Stimulated activated CD4-positive, alpha-beta T cell treated with anti-CD3 and anti-CD28 coated beads, Interleukin-15, amount 100 ng/mL, for 48 hours (primary cell): Measurements from ENCODE around the gene MACROD2.
"Not testable (repeated sequence)": the region's sequence is repeated elsewhere in the genome, so short reads cannot be mapped to it uniquely, and the experiment has no call there.

Experiments
- DNase-seq, 2 donors: peaks; one replicate each; pipeline ENCODE4 v3.0.0-alpha.2; 2020; ENCODE audit warnings: low read depth in 2 of 2

Gene MACROD2

DNA sequence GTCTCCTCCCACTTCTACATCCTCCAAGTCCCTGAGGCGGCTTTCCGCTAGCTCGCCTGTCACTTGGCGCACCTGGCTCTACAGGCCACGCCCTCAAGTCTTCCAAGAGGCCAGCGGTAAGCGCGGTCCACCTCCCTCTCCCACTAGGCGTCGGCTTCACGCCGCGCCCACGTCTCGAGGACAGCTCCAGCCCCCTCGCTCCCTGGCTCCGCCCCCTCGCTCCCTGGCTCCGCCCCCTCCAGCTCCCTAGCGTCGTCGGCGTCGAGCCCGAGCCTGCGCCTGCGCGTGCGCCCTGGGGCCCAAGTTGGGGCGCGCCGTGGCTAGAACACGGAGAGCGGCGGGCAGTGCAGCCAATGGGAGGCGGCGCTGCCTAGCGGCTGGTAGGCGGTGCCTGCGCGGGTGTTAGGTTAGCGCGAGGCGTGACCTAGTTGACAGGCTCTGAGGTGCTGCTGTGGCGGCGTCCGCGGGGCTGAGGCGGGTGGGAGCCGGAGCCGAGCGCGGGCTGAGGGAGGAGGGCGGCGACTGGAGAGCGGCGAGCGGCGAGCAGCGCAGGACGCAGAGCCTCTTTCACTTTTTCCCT is at the start of gene MACROD2:
Gene MACROD2, plus strand, starts transcription at position 431 of the 580 bp plus-strand sequence.
- DNase-seq, result peak; percentile 15 to 22

DNA sequence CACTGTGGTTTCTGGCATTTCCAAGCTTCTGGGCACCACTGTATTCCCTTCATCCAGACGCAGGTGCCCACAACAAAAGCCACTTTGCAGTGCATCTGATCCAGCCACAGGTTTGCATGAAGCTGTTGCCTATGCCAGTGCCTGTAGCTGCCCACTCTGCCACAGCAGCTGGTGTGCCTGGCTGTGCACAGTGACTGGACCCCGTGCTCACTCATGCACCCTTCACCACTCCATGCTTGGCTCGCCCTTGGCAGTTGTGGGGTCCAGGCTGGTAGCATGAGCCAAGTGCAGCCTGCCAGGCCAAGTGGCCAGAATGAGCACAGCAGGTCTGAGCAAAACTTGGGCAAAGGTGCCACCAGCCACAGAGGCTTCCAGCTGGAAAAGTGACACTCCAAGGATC is 47.6 kb upstream of the MACROD2 start:
- DNase-seq, result no peak

DNA sequence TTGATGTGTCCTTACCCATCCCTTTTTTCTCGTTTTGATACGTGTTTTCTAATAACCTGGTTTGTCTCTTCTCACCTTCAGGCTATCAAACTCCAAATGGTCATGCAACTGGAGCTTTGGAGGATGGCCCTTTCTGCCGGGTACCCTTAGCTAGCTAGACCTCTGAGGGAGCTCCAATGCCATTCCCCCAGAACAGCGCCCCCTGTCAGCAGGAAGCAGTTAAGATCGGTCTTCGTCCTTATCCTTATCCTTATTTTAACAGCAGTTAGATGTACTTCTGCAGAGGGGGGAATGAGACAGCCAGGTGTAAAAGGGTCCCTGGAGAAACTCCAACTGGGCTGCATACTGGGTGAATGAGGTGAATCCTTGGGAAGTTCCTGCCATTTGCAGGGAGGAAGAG is 42.1 kb upstream of the MACROD2 start:
- no peak for DNase-seq

DNA sequence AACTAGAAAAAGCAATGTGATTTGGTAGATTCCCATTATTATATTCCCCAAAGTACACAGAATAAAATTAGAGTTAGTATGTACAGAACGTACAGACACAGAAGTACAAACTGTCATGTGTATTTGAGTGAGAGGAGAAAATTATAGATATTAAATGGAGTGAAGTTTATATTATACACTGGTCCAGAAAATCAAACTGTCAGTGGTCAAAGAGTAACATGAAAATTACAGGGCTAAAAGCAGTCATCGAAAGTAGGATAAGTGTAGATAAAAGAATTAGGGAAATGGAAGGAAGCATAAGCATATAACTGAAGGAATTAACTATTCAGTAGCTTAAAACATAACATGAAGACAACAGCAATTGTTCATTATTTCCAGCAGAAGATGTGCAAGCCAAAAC is 35.2 kb upstream of the MACROD2 start:
- DNase-seq, result no peak

DNA sequence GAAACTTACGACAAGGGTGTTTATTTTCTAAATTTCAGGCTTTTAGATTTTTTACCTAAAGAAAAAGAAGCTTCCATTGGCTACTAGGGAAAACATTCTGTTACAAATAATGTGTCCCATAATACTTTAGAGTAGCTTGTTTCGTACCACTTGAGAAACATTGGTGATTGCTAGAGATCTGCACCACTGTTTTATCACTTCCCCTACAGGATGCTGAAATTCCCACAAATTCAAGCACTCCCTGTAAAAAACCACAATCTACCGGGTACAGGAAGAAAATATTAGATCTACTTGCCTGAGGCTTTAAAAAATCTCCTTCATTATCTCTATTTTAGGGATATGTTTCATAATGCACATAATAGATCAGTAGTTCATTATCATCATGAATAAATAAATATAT is 34.8 kb upstream of the MACROD2 start:
- DNase-seq, result no peak

DNA sequence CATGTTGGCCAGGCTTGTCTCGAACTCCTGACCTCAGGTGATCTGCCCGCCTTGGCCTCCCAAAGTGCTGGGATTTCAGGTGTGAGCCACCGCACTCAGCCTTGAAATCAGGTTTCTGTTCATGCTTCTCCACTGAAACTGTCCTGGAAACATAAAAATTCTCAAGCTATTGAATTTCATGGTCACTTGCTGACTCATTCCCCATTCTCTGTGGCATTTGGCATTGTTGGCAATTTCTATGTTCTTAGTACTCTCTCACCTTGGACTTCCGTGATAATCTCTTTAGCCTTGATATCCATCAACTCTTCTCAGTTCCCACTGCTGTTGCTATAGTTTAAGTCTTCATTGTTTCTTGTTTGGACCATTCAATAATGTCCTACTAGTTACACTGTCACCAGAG is 11.1 kb upstream of the MACROD2 start:
- no peak for DNase-seq

DNA sequence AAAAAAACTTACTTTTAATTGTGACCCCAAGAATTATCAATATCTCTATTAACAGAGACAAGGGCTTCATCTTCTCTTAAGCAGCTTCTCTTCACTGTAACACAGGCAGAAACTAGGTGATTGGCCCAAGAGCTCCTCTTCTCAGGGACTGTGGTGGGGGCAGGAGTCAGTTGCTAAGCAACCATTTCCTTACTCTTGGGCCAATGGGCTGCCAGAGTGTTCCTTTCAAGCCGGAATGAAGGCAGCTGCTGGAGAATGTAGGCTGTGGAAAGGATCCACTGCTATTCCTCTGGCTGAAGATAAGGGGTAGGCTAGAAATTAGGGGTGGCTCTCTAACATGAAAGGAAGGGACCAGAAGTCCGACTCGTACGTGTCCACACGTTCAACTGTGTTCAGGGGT is 4.9 kb upstream of the MACROD2 start, which contains the start of gene SEL1L2:
Gene SEL1L2, minus strand, starts transcription at position 150 of the 400 bp plus-strand sequence. Its CDS starts 80 bp downstream, at position 70.
- no peak for DNase-seq

DNA sequence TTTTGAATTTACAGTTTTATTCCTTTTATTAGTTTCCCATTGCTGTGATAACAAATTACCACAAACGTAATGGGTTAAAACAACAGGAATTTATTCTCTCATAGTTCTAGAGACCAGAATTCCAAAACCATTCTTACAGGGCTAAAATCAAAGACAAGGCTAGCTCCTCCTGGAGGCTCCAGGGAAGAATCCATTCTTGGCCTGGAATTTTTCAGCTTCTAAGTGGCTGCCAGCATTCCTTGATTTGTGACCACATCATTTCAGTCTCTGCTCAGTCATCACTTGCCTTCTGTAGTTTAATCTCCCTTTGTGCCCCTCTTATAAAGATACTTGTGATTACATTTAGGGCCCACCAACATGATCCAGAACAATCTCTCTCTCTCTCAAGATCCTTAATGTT is 4.0 kb upstream of the MACROD2 start:
- no peak for DNase-seq

DNA sequence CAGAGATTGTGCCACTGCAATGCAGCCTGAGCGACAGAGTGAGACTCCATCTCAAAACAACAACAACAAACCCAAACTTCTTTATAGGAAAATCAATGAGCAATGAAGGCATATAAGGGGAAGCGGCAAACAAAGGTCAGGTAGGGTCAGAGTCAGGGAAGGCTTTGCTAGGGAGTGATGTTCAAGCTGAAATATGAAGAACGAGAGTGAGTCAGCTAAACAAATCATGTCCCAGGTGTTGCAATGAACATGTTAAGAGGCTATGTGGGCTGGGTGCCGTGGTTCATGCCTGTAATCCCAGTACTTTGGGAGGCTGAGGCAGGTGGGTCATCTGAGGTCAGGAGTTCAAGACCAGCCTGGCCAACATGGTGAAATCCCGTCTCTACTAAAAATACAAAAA is 3.4 kb upstream of the MACROD2 start:
- not testable (repeated sequence) for DNase-seq

DNA sequence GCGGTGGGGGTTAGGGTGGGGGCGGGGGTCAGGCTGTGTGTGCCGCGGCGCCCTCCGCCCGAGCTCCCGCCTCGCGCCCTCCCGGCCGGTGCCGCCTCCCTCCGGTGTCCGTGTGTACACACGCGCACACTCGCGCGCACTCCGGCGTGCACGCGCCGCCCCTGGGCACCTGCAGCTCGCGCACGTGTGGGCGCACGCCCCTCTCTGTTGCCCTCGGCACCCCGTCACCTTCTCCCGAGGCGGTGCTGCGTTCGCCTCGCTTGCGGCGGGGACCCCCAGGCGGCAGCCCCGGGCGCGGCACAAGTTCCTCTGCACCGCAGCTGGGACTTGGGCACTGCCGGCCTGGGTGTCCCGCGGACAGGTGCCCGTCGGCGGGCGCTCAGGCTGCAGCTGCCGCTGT is 525 bp downstream of the MACROD2 start:
- no peak for DNase-seq

DNA sequence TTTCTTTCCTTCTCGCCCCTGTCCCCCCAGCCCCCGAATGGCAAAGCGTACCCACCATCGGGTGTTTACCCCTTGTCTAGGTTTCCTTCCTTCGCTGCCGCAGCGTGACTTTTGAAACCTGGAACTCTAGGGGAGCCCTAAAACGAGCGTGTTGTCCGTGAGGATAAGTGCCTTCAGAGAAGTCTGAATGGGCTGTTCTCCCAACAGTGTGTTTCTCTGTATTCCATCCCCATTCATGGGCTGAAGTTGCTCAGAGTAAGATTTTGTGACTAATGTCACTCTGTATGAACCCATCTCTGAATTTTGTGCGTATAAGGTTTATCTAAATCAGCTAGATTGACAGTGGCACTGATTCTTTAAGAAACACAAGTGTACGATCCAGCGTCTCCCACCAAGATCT is 949 bp downstream of the MACROD2 start:
- DNase-seq, result no peak

DNA sequence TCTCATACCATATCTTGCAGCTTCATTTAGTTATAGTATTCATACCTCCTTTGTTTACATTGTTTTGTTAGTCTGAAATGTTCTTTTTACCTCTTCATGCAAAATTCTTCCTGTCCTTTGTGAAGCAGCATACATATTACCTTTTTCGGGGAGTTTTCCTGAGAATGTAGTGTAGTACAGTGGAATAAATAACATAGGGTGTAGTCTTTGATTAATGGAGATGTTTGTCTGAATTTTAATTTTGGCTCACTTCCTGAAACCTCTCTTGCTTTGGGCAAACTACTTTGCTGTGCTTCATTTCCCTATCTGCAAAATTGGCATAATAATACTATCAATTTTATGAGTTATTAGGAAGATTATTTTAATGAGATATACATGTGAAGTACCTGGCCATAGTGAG is 5.6 kb downstream of the MACROD2 start:
- DNase-seq, result no peak

DNA sequence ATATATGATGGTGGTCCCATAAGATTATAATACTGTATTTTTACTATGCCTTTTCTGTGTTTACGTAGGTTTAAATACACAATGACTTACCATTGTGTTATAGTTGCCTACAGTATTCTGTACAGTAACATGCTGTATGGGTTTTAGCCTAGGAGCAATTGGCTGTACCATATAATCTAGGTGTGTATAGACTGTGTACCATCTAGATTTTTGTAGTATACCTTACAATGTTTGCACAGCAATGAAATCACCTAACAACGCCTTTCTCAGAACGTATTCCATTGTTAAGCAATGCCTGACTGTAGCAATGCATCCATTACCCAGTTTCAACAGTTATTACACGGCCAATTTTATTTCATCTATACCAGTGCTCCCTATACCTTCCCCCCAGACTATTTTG is 10.7 kb downstream of the MACROD2 start:
- DNase-seq, result no peak

DNA sequence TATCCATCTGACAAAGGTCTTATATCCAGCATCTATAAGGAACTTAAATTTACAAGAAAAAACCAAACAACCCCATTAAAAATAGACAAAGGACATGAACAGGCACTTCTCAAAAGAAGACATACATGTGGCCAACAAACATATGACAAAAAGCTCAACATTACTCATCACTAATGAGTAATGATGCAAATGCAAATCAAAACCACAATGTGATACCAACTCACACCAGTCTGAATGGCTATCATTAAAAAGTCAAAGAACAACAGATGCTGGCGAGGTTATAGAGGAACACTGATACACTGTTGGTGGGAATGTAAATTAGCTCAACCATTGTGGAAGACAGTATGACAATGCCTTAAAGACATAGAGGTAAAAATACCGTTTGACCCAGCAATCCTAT is 13.9 kb downstream of the MACROD2 start:
- DNase-seq, result no peak

DNA sequence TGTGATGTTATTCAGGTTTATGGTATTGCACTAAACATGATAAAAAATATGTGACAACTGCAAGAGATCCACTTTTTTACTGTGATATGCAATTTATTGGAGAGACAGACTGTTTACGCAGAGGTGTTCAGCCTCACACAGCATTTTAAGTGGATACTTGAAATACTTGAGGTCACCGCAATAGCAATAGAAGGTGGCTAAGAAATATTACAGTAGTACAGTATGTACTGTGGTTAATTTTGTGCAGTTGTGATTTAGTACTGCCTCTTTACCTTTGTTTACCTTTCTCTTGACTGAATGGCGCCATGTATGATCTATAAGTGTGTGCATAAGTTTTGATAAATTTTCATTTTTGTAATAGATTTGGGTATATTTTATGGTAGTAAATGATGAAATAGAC is 17.4 kb downstream of the MACROD2 start:
- DNase-seq, result no peak

DNA sequence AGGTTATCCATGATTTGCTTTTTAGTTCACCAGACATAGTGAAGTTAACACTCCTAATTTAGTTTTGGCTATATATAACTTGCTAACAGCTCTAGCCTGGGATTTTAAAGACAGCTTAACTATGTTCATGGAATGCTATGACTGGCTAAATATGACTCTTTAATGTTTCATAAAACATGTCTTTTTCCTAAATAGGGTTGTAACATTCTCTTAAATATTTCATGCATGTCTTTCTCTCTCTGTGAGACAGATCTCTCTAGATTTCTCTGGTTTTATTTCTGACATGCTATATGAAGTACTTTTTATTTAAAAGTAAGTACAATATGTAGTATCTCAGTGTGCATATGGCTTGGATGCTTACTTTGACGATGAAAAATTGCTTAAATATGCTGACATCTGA is 35.7 kb downstream of the MACROD2 start:
- DNase-seq, result no peak

DNA sequence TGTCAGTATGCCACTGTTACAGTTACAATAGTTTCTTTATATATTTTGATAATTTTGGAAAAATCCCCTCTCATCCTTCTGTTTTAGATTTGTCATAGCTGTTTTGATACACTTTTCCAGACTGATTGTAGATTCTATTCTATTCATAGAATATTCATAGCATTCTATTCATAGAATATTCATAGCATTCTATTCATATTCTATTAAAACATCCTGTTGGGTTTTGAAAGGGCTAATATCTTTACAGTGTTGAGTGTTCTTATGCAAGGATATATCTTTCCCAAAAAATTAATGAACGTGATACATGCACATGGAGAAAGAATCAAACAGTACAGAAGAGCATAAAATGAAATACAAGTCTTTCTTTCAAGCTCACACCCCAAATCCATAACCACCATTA is 38.0 kb downstream of the MACROD2 start:
- DNase-seq, result no peak

DNA sequence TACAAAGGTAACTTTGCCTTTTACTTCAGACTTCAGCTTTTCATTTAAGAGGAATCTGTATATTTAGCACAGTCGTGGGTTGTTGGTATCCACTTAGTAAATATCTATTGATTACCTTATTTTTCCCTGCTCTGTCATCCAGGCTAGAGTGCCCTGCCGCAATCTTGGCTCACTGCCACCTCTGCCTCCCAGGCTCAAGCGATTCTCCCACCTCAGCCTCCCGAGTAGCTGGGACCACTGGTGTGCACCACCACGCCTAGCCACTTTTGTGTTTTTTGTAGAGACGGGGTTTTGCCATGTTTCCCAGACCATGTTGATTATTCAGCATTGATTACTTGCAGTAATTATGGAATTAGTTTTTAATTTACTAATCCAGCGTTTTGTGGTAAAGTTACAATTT is 41.3 kb downstream of the MACROD2 start:
- no peak for DNase-seq

DNA sequence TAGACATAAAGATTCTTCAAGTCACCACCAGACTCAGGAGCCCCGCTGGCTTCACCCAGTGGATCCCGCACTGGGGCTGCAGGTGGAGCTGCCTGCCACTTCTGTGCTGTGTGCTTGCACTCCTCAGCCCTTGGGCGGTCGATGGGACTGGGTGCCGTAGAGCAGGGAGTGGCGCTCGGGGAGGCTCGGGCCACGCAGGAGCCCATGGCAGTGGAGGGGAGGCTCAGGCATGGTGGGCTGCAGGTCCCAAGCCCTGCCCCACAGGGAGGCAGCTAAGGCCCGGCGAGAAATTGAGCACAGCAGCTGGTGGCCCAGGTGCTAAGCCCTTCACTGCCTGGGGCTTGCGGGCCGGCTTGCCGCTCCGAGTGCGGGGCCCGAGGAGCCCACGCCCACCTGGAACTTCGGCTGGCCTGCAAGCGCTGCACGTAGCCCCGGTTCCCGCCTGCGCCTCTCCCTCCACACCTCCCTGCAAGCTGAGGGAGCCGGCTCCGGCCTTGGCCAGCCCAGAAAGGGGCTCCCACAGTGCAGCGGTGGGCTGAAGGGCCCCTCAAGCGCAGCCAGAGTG is 49.5 kb downstream of the MACROD2 start:
- DNase-seq, result not testable (repeated sequence)

DNA sequence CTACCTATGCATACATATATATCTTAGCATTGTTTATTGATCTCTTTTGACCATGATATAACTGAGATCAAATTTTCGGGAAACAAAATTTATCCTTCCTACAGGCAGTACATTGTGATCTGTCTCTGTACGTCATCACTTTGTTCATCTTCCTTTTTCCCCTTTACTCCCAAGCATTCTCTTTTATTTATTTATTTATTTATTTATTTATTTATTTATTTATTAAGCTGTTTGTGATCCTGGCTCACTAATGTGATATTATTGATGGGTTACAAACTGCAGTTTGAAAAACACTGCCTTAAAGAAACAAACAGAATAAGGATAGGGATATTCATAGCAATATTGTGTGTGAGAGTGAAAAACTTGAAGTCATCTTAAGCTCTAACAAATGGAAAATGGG is 51.2 kb downstream of the MACROD2 start:
- no peak for DNase-seq

DNA sequence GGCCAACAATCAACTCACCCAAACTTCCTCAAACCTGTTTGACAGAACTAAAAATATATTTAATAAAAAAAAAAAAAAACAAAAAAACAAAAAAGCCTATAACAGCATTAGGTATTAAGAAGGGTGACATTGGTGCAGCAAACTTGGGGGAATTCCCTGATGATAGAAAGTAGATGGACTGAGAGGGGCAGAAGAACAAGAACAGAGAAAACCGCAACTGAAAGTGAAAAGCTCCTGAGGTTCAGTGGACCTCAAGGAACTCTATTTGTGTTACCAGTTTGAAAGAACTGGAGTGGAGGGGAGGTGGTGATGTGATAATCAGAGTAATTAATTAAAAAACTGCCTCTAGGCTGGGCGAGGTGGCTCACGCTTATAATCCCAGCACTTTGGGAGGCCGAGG is 53.8 kb downstream of the MACROD2 start:
- no peak for DNase-seq

DNA sequence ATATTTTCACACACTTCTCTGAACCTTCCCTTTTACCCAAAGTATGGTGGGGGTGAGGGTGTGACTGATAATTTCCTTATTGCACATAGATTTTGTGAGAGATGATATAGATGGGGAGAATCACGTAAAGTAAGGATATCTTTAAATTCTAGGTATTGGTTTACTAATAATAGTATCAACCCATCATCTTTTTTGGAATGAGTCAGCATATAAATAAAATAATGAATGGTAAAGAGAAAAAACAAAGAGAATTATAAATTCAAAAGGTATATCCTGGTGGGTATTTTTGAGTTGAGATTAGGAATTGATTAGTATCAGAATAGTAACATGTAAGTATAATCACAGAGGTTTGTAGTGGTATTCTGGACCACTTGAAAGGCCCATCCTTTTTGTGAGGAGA is 56.1 kb downstream of the MACROD2 start:
- DNase-seq, result no peak

DNA sequence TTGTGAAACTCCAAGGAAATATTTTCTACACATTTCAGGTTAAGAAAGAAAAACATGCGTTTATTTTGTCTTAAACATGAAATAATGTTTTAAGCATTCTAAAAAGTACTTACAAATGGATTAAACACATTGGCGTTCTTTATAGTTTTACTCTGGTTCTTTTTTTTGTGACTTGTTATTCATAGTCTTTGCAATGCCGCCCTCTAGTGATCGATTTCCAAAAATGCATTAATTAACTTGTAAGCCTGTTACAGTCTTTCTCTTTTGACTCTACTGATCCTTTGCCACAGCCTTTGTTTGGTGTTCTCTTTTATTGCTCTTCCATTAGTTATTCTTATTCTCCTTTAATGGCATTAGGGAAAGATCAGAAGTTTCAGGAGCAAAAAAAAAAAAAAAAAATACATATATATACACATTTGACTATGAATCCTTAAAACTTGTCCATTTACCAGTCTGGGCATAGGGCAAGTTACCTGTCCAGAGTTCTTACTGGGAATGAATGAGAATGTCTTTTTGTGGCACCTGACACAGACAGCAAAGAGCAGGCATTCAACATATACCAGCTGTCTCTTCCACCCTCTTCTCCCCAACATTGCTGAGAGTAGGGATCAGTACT is 59.9 kb downstream of the MACROD2 start:
- no peak for DNase-seq

DNA sequence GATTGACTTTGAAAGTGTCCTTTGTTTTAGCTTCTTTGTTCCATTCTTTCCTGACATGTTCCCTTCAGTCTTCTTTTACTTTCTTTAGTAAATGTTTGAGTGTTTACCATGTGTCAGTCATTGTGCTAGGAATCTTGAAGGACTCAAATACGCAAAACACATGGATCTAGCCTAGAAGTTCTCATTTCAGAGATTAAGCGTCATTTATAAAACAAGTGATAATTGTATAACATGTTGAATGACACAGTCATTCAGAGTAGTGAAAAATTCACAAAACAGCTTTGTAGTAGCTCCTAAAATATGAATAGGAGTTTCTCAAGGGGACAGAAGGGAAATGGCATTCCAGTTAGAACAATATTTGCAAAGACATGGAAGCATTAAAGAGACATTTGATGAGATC is 66.9 kb downstream of the MACROD2 start:
- DNase-seq, result no peak
